Heart left ventricle (tissue), 16 donors: Measurements from ENCODE around the gene QDPR. TPM values are rescaled to one million over a fixed set of nuclear protein-coding genes. Genes with fewer than 3 reads are reported as not detected.

Experiments used
- ATAC-seq, 4 donors: fragments of 200-7000 bp; cut with Tn5 transposase; one replicate each; pipeline ENCODE4 v1.9.1; 2020 to 2022; ENCODE audit warnings: moderate library complexity in 4 of 4, mild to moderate bottlenecking in 3 of 4, moderate number of reproducible peaks in 1 of 4
- DNase-seq, 5 donors: peaks; one replicate each; pipeline ENCODE4 v3.0.0-alpha.2; 2020
- H3K27ac ChIP-seq, 12 donors: fragments of 200-600 bp; sonication (generic) in 4 of 12; one replicate each; pipeline versions ENCODE4 v1.5.0 to v1.8.0; 2016 to 2022; ENCODE audit warnings: mild to moderate bottlenecking in 2 of 12
- H3K27me3 ChIP-seq, 9 donors: fragments of 200-600 bp; sonication (generic) in 2 of 9; one replicate each; pipeline versions ENCODE4 v1.5.1 to v1.8.0; 2016 to 2022; ENCODE audit warnings: mild to moderate bottlenecking in 3 of 9
- H3K36me3 ChIP-seq, 9 donors: fragments of 200-600 bp; sonication (generic) in 2 of 9; one replicate each; pipeline versions ENCODE4 v1.5.0 to v1.8.0; 2018 to 2022; ENCODE audit warnings: mild to moderate bottlenecking in 2 of 9
- H3K4me1 ChIP-seq, 12 donors: fragments of 200-600 bp; sonication (generic) in 4 of 12; one replicate each; pipeline versions ENCODE4 v1.5.0 to v1.8.0; 2016 to 2022; ENCODE audit warnings: mild to moderate bottlenecking in 3 of 12
- H3K4me3 ChIP-seq, 12 donors: fragments of 200-600 bp; sonication (generic) in 4 of 12; one replicate each; pipeline versions ENCODE4 v1.5.0 to v1.8.0; 2017 to 2022; ENCODE audit warnings: mild to moderate bottlenecking in 9 of 12, moderate library complexity in 4 of 12
- H3K9me3 ChIP-seq, 12 donors: fragments of 200-600 bp; sonication (generic) in 4 of 12; one replicate each; pipeline versions ENCODE4 v1.5.0 to v1.8.0; 2016 to 2022; ENCODE audit warnings: mild to moderate bottlenecking in 1 of 12
- POLR2A ChIP-seq, 2 donors: fragments of 450-650 bp; IDR thresholded peaks; one replicate each; pipeline ENCODE4 v1.6.1; 2017; ENCODE audit warnings: antibody characterized with exemption in 2 of 2, mild to moderate bottlenecking in 2 of 2, moderate library complexity in 2 of 2
- WGBS, 4 donors: extraction: QIAGEN DNeasy Blood & Tissue Kit in 2 of 4; methylation state at CpG; one replicate each; pipeline versions ENCODE4 v1.1.5 to v1.1.7; 2013 to 2018; 5-methylcytosine and 5-hydroxymethylcytosine counted together
- intact Hi-C, 10 donors: fragments of 100-400 bp; cut with DNase I; formaldehyde crosslinking; loops; one replicate each; pipeline versions ENCODE4 v1.11.1 to v1.14.2; 2022
- polyA plus RNA-seq, 2 donors: library from polyadenylated mRNA; stranded (reverse); fragments of 200-250 nt; gene quantifications; one replicate each; pipeline ENCODE4 v1.2.3, GENCODE V29; 2013
- total RNA-seq, 9 donors: library from RNA; depleted of rRNA in 2 of 9; stranded (reverse); fragments of >200 nt in 2 of 9; fragmentation: NEBNext Ultra II Directional in 3 of 9; extraction: Animal tissue kit (Norgen Biotek cat#: 25700) in 3 of 9; gene quantifications; one replicate each; pipeline versions ENCODE4 v1.1.0 to v1.2.4, GENCODE V29; 2016 to 2023
- TF ChIP-seq, protein P1 (sequence below), 12 donors: fragments of 200-600 bp; sonication (generic) in 4 of 12; IDR thresholded peaks; one replicate each; pipeline versions ENCODE4 v1.5.0 to v1.8.0; 2018 to 2022; ENCODE audit warnings: antibody characterized with exemption in 12 of 12, mild to moderate bottlenecking in 5 of 12
- donor health status: ischemic (EF 13 %, LVEDD 7.1; RV severe dilation, severe dysfunction).
- donor health status: healthy with polysubstance abuse.
- donor health status: DM: no; HTN: yes; CAD: no.
- donor health status: DM: no; HTN: no; CAD: no.
- donor health status: ischemic (EF 25% LVEDD 6.9; RV normal size, moderate dysfunction).
- donor health status: ischemic (EF 25% LVEDD 5.7; RV mildly dilated, moderate dysfunction).
- donor health status: healthy.
- donor health status: DM: yes; HTN: yes; CAD: no.
- donor health status: ischemic (EF 35%, LVEDD 5.7; RV mildly dilated, moderate dysfunction).
- donor health status: nonischemic (EF 11% LVEDD 7.7; RV severe dilation, severe dysfunction).
- donor health status: DM: yes; HTN: yes; CAD: no.
- donor health status: PGD.
- donor health status: ischemic (EF 29% LVEDD 5.4; RV normal size, mild dysfunction).
- donor health status: nonischemic (EF 23%, LVEDD 6.1; RV moderate dilation, normal function).

Gene QDPR
- total and polyA plus RNA-seq, 11 donors = 22.7 to 66.2 (median 42.5) TPM

GRCh38 chr4:17528551-17529165, 16.8 kb upstream of the QDPR start:
- Histone ChIP-seq H3K27ac (no peak overlapping the region), H3K9me3 (no peaks in the 10 kb centered on the region), H3K27me3 (peaks cover 0 to 10% (median 0%) of the 10 kb centered on the region in 9 donors), H3K36me3 (no peaks in the 10 kb centered on the region), H3K4me3 (no peak overlapping the region), H3K4me1 (no peaks in the 10 kb centered on the region)
- WGBS, 4 donors = 71 to 80% (median 78%) methylated on average over 10 of the region's 10 CpGs
- ATAC-seq = no peak
- DNase-seq = no peak
- no peak for TF ChIP-seq POLR2A (IDR thresholded peaks at IDR 0.05)
- TF ChIP-seq, protein P1, sequence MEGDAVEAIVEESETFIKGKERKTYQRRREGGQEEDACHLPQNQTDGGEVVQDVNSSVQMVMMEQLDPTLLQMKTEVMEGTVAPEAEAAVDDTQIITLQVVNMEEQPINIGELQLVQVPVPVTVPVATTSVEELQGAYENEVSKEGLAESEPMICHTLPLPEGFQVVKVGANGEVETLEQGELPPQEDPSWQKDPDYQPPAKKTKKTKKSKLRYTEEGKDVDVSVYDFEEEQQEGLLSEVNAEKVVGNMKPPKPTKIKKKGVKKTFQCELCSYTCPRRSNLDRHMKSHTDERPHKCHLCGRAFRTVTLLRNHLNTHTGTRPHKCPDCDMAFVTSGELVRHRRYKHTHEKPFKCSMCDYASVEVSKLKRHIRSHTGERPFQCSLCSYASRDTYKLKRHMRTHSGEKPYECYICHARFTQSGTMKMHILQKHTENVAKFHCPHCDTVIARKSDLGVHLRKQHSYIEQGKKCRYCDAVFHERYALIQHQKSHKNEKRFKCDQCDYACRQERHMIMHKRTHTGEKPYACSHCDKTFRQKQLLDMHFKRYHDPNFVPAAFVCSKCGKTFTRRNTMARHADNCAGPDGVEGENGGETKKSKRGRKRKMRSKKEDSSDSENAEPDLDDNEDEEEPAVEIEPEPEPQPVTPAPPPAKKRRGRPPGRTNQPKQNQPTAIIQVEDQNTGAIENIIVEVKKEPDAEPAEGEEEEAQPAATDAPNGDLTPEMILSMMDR (IDR thresholded peaks at IDR 0.05) = no peak
- intact Hi-C loops = no loop called here

DNA sequence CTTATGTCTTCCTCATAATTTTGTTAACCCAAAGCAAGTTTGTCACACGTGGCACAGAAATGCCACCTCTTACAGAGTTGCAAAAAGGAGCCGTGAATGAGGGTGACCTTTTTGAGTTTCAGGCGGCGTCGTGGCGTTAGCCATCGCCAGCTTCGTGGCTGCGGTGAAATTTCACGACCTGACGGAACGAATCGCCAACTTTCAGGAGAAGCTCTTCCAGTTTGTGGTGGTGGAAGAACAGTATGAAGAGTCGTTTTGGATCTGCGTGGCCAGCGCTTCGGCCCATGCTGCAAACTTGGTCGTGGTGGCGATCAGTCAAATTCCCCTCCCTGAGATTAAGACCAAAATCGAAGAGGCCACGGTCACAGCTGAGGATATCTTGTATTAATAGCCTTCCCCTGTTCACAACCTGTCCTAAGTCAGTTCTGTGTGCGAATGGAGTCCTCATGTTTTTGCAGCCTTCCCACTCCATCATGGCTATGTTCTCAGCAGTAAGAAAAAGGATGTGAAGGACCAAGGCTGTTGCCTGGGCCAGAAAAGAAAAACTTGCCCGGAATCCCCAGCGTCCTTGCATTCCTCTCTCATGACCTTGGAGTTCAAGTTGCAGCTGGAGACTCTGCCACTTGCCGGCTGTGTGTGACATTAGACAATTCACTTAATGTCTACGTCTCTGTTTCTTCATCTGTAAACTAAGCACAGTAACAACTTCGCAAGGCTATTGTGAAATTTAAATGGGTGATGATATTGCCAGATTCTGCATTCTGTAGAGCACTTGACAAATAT, 15.0 kb upstream of the QDPR start:
- no peak overlapping the region for H3K4me3 ChIP-seq

GRCh38 chr4:17523662-17524061, 11.8 kb upstream of the QDPR start:
- WGBS, 4 donors = 8 to 40% (median 33%) methylated on average over 2 of the region's 2 CpGs

More for the DNA sequence above, 15.0 kb upstream of the QDPR start:
- peaks cover 0 to 10% (median 0%) of the 10 kb centered on the region in 9 donors for H3K27me3 ChIP-seq
- DNase-seq (peak in 1 of 5 donors; percentile 18), ATAC-seq (no peak)
- TF ChIP-seq POLR2A (IDR thresholded peaks at IDR 0.05) = no peak
- TF ChIP-seq, protein P1 (IDR thresholded peaks at IDR 0.05) = no peak
- intact Hi-C loops = no loop called here
- H3K36me3 ChIP-seq = no peaks in the 10 kb centered on the region
- no peak overlapping the region for H3K27ac ChIP-seq
- no peaks in the 10 kb centered on the region for H3K4me1 ChIP-seq
- WGBS, 4 donors = 77 to 83% (median 81%) methylated on average over 27 of the region's 27 CpGs
- no peaks in the 10 kb centered on the region for H3K9me3 ChIP-seq

DNA sequence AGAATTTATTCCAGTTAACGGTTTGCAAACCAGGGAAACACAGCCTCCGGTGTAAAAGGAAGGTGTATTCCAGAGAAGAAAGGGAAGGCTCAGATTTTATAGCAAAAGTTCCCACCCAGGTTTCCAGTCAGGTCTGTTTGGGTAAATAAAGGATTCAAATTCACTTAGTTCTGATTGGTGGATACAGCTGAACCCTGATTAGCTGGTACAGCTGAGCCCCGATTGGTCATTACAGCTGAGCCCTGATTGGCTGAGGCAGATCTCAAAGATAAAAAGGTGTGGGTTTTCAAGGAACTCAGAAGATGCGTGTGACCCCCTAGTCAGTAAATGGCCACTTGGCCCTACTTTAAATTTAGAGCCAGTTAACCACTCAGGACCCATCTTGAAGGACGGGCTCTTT, 9.7 kb upstream of the QDPR start:
- TF ChIP-seq POLR2A (IDR thresholded peaks at IDR 0.05) = no peak
- TF ChIP-seq, protein P1 (IDR thresholded peaks at IDR 0.05) = no peak
- Histone ChIP-seq H3K27me3 (peaks cover 0 to 12% (median 0%) of the 10 kb centered on the region in 9 donors), H3K27ac (no peak overlapping the region), H3K4me1 (no peaks in the 10 kb centered on the region), H3K9me3 (no peaks in the 10 kb centered on the region), H3K4me3 (no peak overlapping the region), H3K36me3 (no peaks in the 10 kb centered on the region)
- WGBS, 4 donors = 81 to 91% (median 83%) methylated on average over 5 of the region's 5 CpGs
- ATAC-seq (no peak), DNase-seq (no peak)
- intact Hi-C loops = no loop called here

More at GRCh38 chr4:17523662-17524061, 11.8 kb upstream of the QDPR start:
- ATAC-seq = no peak
- Histone ChIP-seq H3K36me3 (no peaks in the 10 kb centered on the region), H3K9me3 (no peaks in the 10 kb centered on the region), H3K4me1 (no peaks in the 10 kb centered on the region), H3K27ac (no peak overlapping the region), H3K27me3 (peaks cover 0 to 12% (median 0%) of the 10 kb centered on the region in 9 donors), H3K4me3 (no peak overlapping the region)
- DNase-seq = no peak
- intact Hi-C loops = no loop called here
- TF ChIP-seq POLR2A (IDR thresholded peaks at IDR 0.05) = no peak
- TF ChIP-seq, protein P1 (IDR thresholded peaks at IDR 0.05) = no peak
